NCI-H146 (cell line): ENCODE measurements around the gene PCDHB3.
"Not testable (repeated sequence)": the region's sequence is repeated elsewhere in the genome, so short reads cannot be mapped to it uniquely, and the experiment has no call there.

Experiments used
- DNase-seq: peaks from one replicate; lab custom pipeline; 2025; lab: John Stamatoyannopoulos, UW

Gene PCDHB3

GRCh38 chr5:141135718-141136266 lies 35.5 kb downstream of the PCDHB3 start:
- no peak for DNase-seq

GRCh38 chr5:141137346-141137745 lies 37.1 kb downstream of the PCDHB3 start:
- not testable (repeated sequence) for DNase-seq

GRCh38 chr5:141149812-141150211 lies 49.5 kb downstream of the PCDHB3 start, which contains the start of gene PCDHB6:
Gene PCDHB6 (plus strand): TSS chr5:141150057. CDS start chr5:141150258, 201 bp downstream.
- no peak for DNase-seq

- DNase-seq, result no peak
Observed at GRCh38 chr5:141150224-141150992, 50.1 kb downstream of the PCDHB3 start.

GRCh38 chr5:141150993-141151325 lies 50.7 kb downstream of the PCDHB3 start:
- no peak for DNase-seq

GRCh38 chr5:141151632-141152031 lies 51.4 kb downstream of the PCDHB3 start:
- not testable (repeated sequence) for DNase-seq

- DNase-seq, result not testable (repeated sequence)
Observed at GRCh38 chr5:141152096-141152495, 51.8 kb downstream of the PCDHB3 start.
